ENCODE data around the gene PPP1R3C.

Gene PPP1R3C

DNA sequence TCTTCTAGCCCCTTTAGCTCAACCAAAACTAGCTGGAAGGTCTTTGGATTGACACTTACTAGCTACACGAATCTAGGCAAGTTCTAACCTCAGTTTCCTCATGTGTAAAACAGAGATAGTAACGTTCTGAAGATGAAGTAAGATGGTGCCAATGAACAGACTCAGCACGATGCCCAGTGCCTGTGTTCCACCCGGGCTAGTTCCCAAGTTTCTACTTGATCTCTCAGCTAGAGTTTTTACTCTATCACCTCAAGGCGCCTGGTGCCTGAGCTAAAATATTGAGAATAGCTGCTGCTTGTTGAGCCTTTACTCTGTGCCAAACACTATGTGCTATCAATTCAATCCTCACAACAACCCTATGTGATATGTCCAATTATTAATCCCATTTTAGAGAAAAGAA is 1.4 kb upstream of the PPP1R3C start:
- peaks cover 29% of the 10 kb centered on the region for H3K36me3 ChIP-seq (ENCODE audit: low read depth)
- no peak overlapping the region for H3K27ac ChIP-seq (ENCODE audit: poor library complexity, severe bottlenecking)
- TF ChIP-seq, protein P1, sequence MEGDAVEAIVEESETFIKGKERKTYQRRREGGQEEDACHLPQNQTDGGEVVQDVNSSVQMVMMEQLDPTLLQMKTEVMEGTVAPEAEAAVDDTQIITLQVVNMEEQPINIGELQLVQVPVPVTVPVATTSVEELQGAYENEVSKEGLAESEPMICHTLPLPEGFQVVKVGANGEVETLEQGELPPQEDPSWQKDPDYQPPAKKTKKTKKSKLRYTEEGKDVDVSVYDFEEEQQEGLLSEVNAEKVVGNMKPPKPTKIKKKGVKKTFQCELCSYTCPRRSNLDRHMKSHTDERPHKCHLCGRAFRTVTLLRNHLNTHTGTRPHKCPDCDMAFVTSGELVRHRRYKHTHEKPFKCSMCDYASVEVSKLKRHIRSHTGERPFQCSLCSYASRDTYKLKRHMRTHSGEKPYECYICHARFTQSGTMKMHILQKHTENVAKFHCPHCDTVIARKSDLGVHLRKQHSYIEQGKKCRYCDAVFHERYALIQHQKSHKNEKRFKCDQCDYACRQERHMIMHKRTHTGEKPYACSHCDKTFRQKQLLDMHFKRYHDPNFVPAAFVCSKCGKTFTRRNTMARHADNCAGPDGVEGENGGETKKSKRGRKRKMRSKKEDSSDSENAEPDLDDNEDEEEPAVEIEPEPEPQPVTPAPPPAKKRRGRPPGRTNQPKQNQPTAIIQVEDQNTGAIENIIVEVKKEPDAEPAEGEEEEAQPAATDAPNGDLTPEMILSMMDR (IDR thresholded peaks at IDR 0.05; ENCODE audit: poor library complexity, severe bottlenecking) = no peak
- no peaks in the 10 kb centered on the region for H3K9me3 ChIP-seq (ENCODE audit: severe bottlenecking)
- peaks cover 10% of the 10 kb centered on the region for H3K4me1 ChIP-seq (ENCODE audit: insufficient read depth, poor library complexity, severe bottlenecking)
- H3K4me3 ChIP-seq (ENCODE audit: severe bottlenecking) = no peak overlapping the region
- no peaks in the 10 kb centered on the region for H3K27me3 ChIP-seq (ENCODE audit: insufficient read depth, poor library complexity, severe bottlenecking)
- ATAC-seq (ENCODE audit: low read depth) (no peak), DNase-seq (ENCODE audit: low spot score) (no peak)

GRCh38 chr10:91630625-91631024 is 2.2 kb downstream of the PPP1R3C start:
- peaks cover 41% of the 10 kb centered on the region for H3K36me3 ChIP-seq (ENCODE audit: low read depth)
- H3K4me3 ChIP-seq (ENCODE audit: severe bottlenecking) = no peak overlapping the region
- H3K27me3 ChIP-seq (ENCODE audit: insufficient read depth, poor library complexity, severe bottlenecking) = no peaks in the 10 kb centered on the region
- H3K4me1 ChIP-seq (ENCODE audit: insufficient read depth, poor library complexity, severe bottlenecking) = peaks cover 10% of the 10 kb centered on the region
- H3K27ac ChIP-seq (ENCODE audit: poor library complexity, severe bottlenecking) = peak overlapping the region; percentile 64
- TF ChIP-seq, protein P1 (IDR thresholded peaks at IDR 0.05; ENCODE audit: poor library complexity, severe bottlenecking) = no peak
- DNase-seq (ENCODE audit: low spot score) (no peak), ATAC-seq (ENCODE audit: low read depth) (no peak)
- H3K9me3 ChIP-seq (ENCODE audit: severe bottlenecking) = no peaks in the 10 kb centered on the region

GRCh38 chr10:91629715-91630549 is 2.9 kb downstream of the PPP1R3C start:
- DNase-seq (ENCODE audit: low spot score) (no peak), ATAC-seq (ENCODE audit: low read depth) (no peak)
- TF ChIP-seq, protein P1 (IDR thresholded peaks at IDR 0.05; ENCODE audit: poor library complexity, severe bottlenecking) = no peak
- no peaks in the 10 kb centered on the region for H3K9me3 ChIP-seq (ENCODE audit: severe bottlenecking)
- peaks cover 41% of the 10 kb centered on the region for H3K36me3 ChIP-seq (ENCODE audit: low read depth)
- H3K27ac ChIP-seq (ENCODE audit: poor library complexity, severe bottlenecking) = peak overlapping the region; percentile 64
- H3K4me1 ChIP-seq (ENCODE audit: insufficient read depth, poor library complexity, severe bottlenecking) = peaks cover 10% of the 10 kb centered on the region
- no peak overlapping the region for H3K4me3 ChIP-seq (ENCODE audit: severe bottlenecking)
- no peaks in the 10 kb centered on the region for H3K27me3 ChIP-seq (ENCODE audit: insufficient read depth, poor library complexity, severe bottlenecking)

GRCh38 chr10:91628383-91628782 is 4.5 kb downstream of the PPP1R3C start:
- Histone ChIP-seq H3K4me3 (ENCODE audit: severe bottlenecking) (no peak overlapping the region), H3K27ac (ENCODE audit: poor library complexity, severe bottlenecking) (peak overlapping the region; percentile 16), H3K27me3 (ENCODE audit: insufficient read depth, poor library complexity, severe bottlenecking) (no peaks in the 10 kb centered on the region), H3K9me3 (ENCODE audit: severe bottlenecking) (no peaks in the 10 kb centered on the region), H3K4me1 (ENCODE audit: insufficient read depth, poor library complexity, severe bottlenecking) (peaks cover 7% of the 10 kb centered on the region), H3K36me3 (ENCODE audit: low read depth) (peaks cover 41% of the 10 kb centered on the region)
- ATAC-seq (ENCODE audit: low read depth) (no peak), DNase-seq (ENCODE audit: low spot score) (no peak)
- TF ChIP-seq, protein P1 (IDR thresholded peaks at IDR 0.05; ENCODE audit: poor library complexity, severe bottlenecking) = no peak

All from RWPE2 (cell line).